Fibroblast of peridontal ligament (primary cell): ENCODE results near the gene MSANTD7.

Source experiments
- DNase-seq: peaks from one replicate; pipeline ENCODE4 v3.0.0-alpha.2; 2010; ENCODE audit errors: extremely low read depth

Gene MSANTD7

GRCh38 chr10:14880229-14880628 lies 42.1 kb downstream of the MSANTD7 start:
- DNase-seq = no peak

- no peak for DNase-seq
These were observed 46.0 kb downstream of the MSANTD7 start for GRCh38 chr10:14884082-14884481.
